ENCODE results near the gene PDSS2.

GRCh38 chr6:107448776-107449175 lies 10.6 kb downstream of the PDSS2 start:
- no peak for TF ChIP-seq CTCF (IDR thresholded peaks at IDR 0.05; ENCODE audit: control extremely low read depth in 1 of 3, insufficient read depth in 1 of 3, low read depth in 1 of 3, low read length in 3 of 3)
- no peak for TF ChIP-seq ZNF274 (IDR thresholded peaks at IDR 0.05; ENCODE audit: borderline replicate concordance, extremely low read depth, low read length)
- no peak for TF ChIP-seq MAX (IDR thresholded peaks at IDR 0.05)
- no peak for TF ChIP-seq JUND (IDR thresholded peaks at IDR 0.05; ENCODE audit: low read length)
- no peak for TF ChIP-seq POLR2A (IDR thresholded peaks at IDR 0.05; ENCODE audit: control extremely low read depth in 1 of 2, low read depth in 2 of 2, low read length in 2 of 2)
- TF ChIP-seq EZH2 (IDR thresholded peaks at IDR 0.05; ENCODE audit: low read depth, low read length, severe bottlenecking) = no peak
- no peak for TF ChIP-seq GABPA (IDR thresholded peaks at IDR 0.05; ENCODE audit: borderline replicate concordance, insufficient read depth, low read length)
- no peak for TF ChIP-seq TEAD4 (IDR thresholded peaks at IDR 0.05; ENCODE audit: low read depth, low read length)
- no peak for TF ChIP-seq CBX5 (IDR thresholded peaks at IDR 0.05; ENCODE audit: low read depth, low read length)
- no peak for TF ChIP-seq MAFK (IDR thresholded peaks at IDR 0.05; ENCODE audit: low read depth, low read length)
- TF ChIP-seq, protein P1, sequence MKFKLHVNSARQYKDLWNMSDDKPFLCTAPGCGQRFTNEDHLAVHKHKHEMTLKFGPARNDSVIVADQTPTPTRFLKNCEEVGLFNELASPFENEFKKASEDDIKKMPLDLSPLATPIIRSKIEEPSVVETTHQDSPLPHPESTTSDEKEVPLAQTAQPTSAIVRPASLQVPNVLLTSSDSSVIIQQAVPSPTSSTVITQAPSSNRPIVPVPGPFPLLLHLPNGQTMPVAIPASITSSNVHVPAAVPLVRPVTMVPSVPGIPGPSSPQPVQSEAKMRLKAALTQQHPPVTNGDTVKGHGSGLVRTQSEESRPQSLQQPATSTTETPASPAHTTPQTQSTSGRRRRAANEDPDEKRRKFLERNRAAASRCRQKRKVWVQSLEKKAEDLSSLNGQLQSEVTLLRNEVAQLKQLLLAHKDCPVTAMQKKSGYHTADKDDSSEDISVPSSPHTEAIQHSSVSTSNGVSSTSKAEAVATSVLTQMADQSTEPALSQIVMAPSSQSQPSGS (IDR thresholded peaks at IDR 0.05; ENCODE audit: low read length) = no peak
- no peak for TF ChIP-seq CREB1 (IDR thresholded peaks at IDR 0.05)
- TF ChIP-seq SIN3A (conservative IDR thresholded peaks at IDR 0.05 in 1 of 2, IDR thresholded peaks at IDR 0.05 in 1 of 2; ENCODE audit: low read depth in 1 of 2, low read length in 2 of 2) = no peak
- TF ChIP-seq YY1 (IDR thresholded peaks at IDR 0.05; ENCODE audit: low read depth, low read length) = no peak
